IPS-18a (cell line): ENCODE results near the gene CSNK2A1.
A peak's percentile ranks its signal among the peaks of the same experiment; 100 is the strongest.
"Not testable (repeated sequence)": the region's sequence is repeated elsewhere in the genome, so short reads cannot be mapped to it uniquely, and the experiment has no call there.

ENCODE experiments used
- H3K27ac ChIP-seq: one replicate; pipeline ENCODE4 v1.5.1; 2013; ENCODE audit warnings: low read length
- H3K27me3 ChIP-seq: one replicate; pipeline ENCODE4 v1.6.1; 2013; ENCODE audit warnings: mild to moderate bottlenecking, low read length; ENCODE audit not compliant: control insufficient read depth, insufficient read depth
- H3K36me3 ChIP-seq: one replicate; pipeline ENCODE4 v1.6.1; 2013; ENCODE audit warnings: low read depth, low read length; ENCODE audit not compliant: control insufficient read depth
- H3K4me1 ChIP-seq: one replicate; pipeline ENCODE4 v1.6.1; 2013; ENCODE audit warnings: low read depth, low read length; ENCODE audit not compliant: control insufficient read depth
- H3K4me3 ChIP-seq: one replicate; pipeline ENCODE4 v1.5.1; 2013; ENCODE audit warnings: low read length
- H3K9ac ChIP-seq: one replicate; pipeline ENCODE4 v1.6.1; 2013; ENCODE audit warnings: mild to moderate bottlenecking, low read length, moderate library complexity
- H3K9me3 ChIP-seq: one replicate; pipeline ENCODE4 v1.6.1; 2013; ENCODE audit warnings: low read depth, low read length; ENCODE audit not compliant: control insufficient read depth

The CSNK2A1 gene

DNA sequence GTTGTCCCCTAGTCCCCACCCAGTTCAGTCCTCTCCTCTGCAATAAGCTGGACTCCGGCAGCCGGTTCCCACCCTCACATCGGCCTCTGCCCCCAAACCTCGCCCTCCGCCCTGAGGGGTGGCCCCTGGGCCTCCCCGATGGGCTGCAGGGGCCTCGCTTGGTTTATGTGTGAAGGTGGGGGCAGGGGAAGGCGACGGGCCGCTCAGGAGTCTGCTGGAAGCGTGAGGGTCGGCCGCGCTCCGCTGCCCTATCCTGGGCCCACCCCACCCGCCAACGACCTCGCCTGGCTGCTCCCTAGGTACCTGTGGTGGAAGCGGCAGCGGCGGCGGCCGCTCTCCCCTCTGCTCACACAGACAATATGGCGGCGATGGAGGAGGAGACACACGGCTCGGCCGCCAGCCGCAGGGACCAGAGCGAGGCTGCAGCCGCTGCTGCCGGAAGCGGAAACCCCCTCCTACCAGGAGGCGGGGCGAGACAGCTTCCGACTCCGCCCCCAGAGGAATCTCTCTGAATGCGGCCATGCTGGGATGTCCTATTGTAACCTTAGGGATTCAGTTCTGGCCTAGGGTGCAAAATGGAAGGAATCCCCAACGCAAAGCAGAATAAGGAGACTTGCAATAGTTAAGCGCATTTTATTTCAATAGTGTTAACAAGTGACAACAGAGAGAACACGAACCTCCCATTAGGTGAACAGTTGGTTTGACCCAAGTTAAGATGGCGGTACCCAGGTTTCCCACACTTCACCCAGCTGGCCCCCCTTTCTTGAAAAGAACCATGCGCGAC is at the start of gene CSNK2A1:
Gene CSNK2A1, minus strand, starts transcription at position 422 of the 784 bp plus-strand sequence. CDS start 35,239 bp downstream, outside the sequence.
- Histone ChIP-seq H3K9ac (peak within 1 kb of the TSS; percentile 96), H3K27me3 (peaks cover 20% of the 10 kb centered on the region), H3K4me3 (peak within 1 kb of the TSS; percentile 90), H3K4me1 (peaks cover 19% of the 10 kb centered on the region), H3K36me3 (no peaks in the 10 kb centered on the region), H3K27ac (peak within 1 kb of the TSS; percentile 98), H3K9me3 (no peaks in the 10 kb centered on the region)

DNA sequence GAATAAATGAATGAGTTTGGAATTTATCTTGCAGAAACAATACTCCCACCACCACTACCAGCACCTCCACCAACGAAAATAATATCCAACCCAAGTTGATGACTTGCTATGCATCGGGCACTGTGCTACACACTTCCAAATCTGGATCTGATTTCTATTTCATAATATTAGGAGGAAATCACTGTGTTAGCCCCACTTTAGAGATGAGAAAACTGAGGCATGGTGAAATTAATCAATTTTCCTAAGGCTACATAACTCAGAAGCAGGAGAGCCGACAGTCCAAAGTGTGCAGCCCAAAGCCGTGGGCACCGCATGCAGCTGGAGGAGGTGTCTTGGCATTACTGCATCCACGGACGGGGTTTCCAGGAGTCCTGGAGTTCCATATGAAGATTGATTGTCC is 48.9 kb upstream of the CSNK2A1 start:
- H3K4me1 ChIP-seq: no peaks in the 10 kb centered on the region
- no peak overlapping the region for H3K27ac ChIP-seq
- H3K9ac ChIP-seq: no peak overlapping the region
- no peak overlapping the region for H3K4me3 ChIP-seq
- no peaks in the 10 kb centered on the region for H3K9me3 ChIP-seq
- H3K27me3 ChIP-seq: no peaks in the 10 kb centered on the region
- no peaks in the 10 kb centered on the region for H3K36me3 ChIP-seq

DNA sequence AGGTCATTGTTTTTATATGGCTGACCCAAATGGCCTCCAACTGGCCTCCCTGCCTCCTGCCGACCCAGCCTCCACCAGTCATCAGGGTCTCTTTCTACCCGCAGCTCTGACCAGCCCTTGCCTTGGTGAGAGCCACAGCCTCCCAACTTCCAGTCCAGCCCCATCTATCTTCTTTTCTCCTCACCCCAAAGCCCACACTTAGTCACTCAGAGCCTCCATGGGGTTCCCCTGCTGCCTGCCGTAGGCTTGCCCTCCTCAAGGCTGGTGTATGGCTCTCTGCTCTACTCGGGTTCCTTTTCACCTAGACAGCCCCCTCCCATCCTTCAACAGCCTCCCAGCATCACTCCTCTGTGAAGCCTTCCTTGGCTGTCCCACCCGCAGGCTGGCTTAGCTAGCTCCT is 48.4 kb upstream of the CSNK2A1 start:
- Histone ChIP-seq H3K27me3 (no peaks in the 10 kb centered on the region), H3K4me1 (no peaks in the 10 kb centered on the region)

DNA sequence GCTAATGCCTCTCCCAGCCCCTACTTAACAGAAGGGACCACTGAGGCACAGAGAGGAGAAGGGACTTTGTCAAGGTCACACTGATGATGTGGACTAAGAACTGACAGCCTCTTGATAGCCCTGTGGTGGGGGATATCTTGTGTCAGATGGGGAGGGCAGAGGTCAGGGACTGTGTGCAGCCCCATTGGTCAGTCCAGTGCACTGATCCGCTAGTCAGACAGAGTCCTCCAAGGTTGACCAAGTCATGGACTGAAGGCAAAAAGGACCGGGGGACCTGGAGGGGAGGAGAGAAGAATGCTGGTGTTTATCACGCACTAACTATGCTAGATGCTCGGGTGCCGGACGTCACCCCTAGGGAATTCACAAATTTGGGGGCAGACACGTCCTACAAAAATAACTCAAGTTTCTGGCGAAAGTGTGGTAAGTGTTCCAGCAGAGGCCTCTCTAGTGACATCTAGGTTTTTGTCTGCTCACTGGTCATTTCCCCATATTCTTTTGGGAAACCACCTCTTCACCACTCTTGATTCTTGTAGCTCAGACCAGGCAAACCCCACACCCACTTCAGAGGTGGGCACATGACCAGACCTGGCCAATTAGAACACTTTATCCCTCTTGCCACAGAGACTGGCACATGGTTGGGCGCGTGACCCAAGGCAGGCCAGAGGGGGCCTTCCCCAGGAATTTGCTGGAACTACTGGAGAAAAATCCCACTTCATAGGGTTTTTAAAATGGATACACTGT is 45.5 kb upstream of the CSNK2A1 start:
- no peak overlapping the region for H3K9ac ChIP-seq
- H3K4me1 ChIP-seq: no peaks in the 10 kb centered on the region
- no peak overlapping the region for H3K4me3 ChIP-seq
- H3K27ac ChIP-seq: no peak overlapping the region
- no peaks in the 10 kb centered on the region for H3K27me3 ChIP-seq
- H3K36me3 ChIP-seq: no peaks in the 10 kb centered on the region
- H3K9me3 ChIP-seq: no peaks in the 10 kb centered on the region

More for the DNA sequence above, 48.4 kb upstream of the CSNK2A1 start:
- Histone ChIP-seq H3K4me3 (no peak overlapping the region), H3K27ac (no peak overlapping the region), H3K9ac (no peak overlapping the region), H3K36me3 (no peaks in the 10 kb centered on the region), H3K9me3 (no peaks in the 10 kb centered on the region)

DNA sequence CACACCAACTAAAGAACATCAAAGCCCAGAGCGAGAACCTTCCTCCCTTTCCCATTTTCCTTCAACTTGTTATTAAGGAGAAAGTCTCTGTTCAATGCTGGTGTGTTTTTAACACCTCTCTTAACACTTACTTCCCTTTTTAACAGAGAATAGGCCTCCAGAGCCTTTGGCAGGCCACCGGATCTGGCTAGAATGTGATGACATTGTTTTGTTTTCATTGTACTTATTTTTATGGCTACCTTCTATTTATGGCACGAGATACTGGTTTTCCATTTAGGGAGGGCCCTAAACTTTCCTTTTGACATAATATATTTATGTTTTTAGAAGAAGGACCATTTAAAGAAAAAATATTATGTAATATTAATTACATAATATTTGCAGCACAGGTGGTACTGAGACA is 44.9 kb upstream of the CSNK2A1 start:
- Histone ChIP-seq H3K27ac (no peak overlapping the region), H3K4me3 (no peak overlapping the region)

DNA sequence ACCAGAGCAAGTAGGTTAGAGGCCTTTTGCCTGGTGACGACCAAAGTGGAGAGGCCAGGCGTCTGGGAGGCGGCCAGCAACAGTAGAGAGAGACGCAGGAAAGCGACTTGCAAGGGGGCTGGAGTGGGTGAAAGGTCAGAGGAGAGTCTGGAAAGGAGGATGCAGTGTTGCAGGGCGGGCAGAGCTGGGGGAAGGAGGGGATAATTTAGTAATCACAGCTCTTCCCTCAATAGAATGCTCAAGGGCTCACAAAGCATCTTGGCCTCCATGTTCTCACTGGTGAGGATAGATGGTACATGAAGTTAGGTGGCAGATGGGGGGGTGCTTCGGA is 41.3 kb upstream of the CSNK2A1 start:
- no peaks in the 10 kb centered on the region for H3K27me3 ChIP-seq
- peaks cover 4% of the 10 kb centered on the region for H3K4me1 ChIP-seq
- no peak overlapping the region for H3K4me3 ChIP-seq
- H3K9me3 ChIP-seq: no peaks in the 10 kb centered on the region
- H3K27ac ChIP-seq: no peak overlapping the region
- no peaks in the 10 kb centered on the region for H3K36me3 ChIP-seq
- H3K9ac ChIP-seq: no peak overlapping the region

More for the DNA sequence above, 44.9 kb upstream of the CSNK2A1 start:
- Histone ChIP-seq H3K36me3 (no peaks in the 10 kb centered on the region), H3K27me3 (no peaks in the 10 kb centered on the region), H3K9ac (no peak overlapping the region), H3K4me1 (no peaks in the 10 kb centered on the region), H3K9me3 (no peaks in the 10 kb centered on the region)

DNA sequence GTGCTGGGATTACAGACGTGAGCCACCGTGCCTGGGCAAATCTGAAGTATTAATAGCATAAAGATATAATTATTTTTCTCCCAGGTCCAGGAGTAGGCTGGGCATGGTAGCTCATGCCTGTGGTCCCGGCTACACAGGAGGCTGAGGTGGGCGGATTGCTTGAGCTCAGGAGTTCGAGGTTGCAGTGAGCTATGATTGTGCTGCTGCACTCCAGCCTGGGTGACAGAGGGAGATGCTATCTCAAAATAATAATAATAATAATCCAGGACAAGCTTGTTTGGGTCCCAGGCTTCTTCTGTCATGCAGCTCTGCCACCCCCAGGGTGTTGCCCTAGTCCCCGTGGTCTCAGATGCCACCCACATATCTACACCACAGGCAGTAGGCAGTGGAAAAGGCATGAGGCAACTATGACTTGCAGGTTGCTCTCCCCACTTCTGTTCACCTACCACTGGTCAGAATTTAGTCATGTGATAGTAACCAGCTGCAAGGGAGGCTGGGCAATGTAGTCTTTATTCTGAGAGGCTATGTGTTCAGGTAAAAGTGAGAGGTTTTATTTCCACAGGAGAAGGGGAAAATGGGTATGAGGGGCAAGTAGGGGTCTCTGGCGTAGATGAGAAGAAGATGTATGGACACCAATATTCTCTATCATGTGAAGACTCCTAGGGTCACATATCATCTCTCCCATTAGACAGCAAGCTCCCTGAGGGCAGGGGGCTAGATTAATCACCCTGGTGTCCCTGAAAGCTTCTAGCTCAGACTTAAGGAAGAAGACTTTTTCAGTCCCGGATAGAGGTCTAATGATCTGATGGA is 40.8 kb upstream of the CSNK2A1 start:
- Histone ChIP-seq H3K4me1 (peaks cover 4% of the 10 kb centered on the region), H3K9me3 (no peaks in the 10 kb centered on the region), H3K27ac (no peak overlapping the region), H3K9ac (no peak overlapping the region), H3K36me3 (no peaks in the 10 kb centered on the region), H3K4me3 (no peak overlapping the region), H3K27me3 (no peaks in the 10 kb centered on the region)

DNA sequence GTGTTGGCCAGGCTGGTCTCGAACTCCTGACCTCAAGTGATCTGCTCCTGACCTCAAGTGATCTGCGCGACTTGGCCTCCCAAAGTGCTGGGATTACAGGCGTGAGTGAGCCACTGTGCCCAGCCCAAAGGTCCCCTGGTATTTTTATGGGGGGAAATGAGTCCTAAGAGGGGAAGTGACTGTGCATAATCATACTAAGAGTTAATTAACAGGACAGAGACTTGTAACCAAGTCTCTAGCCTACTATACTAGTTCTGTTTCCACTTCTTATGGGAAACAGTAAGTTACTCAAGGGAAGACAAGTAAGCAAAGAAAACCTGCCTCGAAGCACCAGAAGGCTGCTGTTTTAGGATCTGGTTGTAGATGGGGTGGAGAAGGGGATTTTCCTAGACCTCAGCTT is 38.6 kb upstream of the CSNK2A1 start:
- Histone ChIP-seq H3K36me3 (no peaks in the 10 kb centered on the region), H3K27me3 (no peaks in the 10 kb centered on the region), H3K9me3 (no peaks in the 10 kb centered on the region), H3K27ac (no peak overlapping the region), H3K4me3 (no peak overlapping the region), H3K9ac (no peak overlapping the region), H3K4me1 (peaks cover 4% of the 10 kb centered on the region)

DNA sequence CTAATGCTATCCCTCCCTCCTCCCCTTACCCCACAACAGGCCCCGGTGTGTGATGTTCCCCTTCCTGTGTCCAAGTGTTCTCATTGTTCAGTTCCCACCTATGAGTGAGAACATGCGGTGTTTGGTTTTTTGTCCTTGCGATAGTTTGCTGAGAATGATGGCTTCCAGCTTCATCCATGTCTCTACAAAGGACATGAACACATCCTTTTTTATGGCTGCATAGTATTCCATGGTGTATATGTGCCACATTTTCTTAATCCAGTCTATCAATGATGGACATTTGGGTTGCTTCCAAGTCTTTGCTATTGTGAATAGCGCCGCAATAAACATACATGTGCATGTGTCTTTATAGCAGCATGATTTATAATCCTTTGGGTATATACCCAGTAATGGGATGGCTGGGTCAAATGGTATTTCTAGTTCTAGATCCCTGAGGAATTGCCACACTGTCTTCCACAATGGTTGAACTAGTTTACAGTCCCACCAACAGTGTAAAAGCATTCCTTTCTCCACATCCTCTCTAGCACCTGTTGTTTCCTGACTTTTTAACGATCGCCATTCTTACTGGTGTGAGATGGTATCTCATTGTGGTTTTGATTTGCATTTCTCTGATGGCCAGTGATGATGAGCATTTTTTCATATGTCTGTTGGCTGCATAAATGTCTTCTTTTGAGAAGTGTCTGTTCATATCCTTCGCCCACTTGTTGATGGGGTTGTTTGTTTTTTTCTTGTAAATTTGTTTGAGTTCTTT is 35.5 kb upstream of the CSNK2A1 start:
- H3K9ac ChIP-seq, H3K36me3 ChIP-seq, H3K27ac ChIP-seq, H3K27me3 ChIP-seq, H3K9me3 ChIP-seq, H3K4me3 ChIP-seq: not testable (repeated sequence)
- peaks cover 12% of the 10 kb centered on the region for H3K4me1 ChIP-seq

DNA sequence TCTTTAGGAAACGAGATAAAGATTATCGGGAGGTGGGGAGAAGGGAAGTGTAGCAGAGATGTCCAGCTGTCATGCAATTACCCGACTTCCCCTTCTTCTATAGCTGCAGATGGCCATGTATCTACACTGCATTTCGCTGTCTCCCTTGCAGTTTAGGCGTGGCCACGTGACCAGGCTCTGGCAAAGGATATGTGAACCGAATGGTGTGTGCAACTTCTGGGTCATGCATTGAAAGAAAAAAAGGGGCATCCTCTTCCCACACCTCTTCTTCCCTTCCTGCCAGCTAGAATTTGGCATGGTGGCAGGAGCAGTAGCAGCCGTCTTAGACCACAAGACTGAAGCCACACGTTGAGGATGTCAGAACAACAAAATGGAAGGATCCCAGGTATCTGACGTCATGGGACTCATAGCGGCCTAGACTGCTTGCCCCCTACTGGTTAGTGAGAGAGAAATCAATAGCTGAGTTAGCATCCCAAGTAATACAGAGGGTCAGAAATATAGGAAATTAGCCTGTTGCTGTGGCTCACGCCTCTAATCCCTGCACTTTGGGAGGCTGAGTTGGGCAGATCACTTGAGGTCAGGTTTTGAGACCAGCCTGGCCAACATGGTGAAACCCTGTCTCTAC is 33.7 kb upstream of the CSNK2A1 start:
- H3K4me3 ChIP-seq: no peak overlapping the region
- peaks cover 13% of the 10 kb centered on the region for H3K27me3 ChIP-seq
- H3K27ac ChIP-seq: no peak overlapping the region
- no peak overlapping the region for H3K9ac ChIP-seq
- H3K9me3 ChIP-seq: no peaks in the 10 kb centered on the region
- no peaks in the 10 kb centered on the region for H3K36me3 ChIP-seq
- peaks cover 17% of the 10 kb centered on the region for H3K4me1 ChIP-seq
